AG04450 (cell line): Measurements from ENCODE around the gene SNED1. TPM values are rescaled to one million over a fixed set of nuclear protein-coding genes. Genes with fewer than 3 reads are reported as not detected.
A peak's percentile ranks its signal among the peaks of the same experiment; 100 is the strongest.

Experiments used
- CTCF ChIA-PET: fragments of 300-600, 350-600 bp; formaldehyde crosslinking; extraction: SDS; loops from one replicate; lab custom pipeline; 2022; ENCODE audit warnings: antibody characterized with exemption, inconsistent platforms; lab: Charles Lee
- POLR2A ChIA-PET: fragments of 350-600 bp; formaldehyde crosslinking; extraction: SDS; loops from one replicate; lab custom pipeline; 2021; ENCODE audit warnings: antibody characterized with exemption, inconsistent platforms; lab: Yijun Ruan, JAX
- DNase-seq: peaks from one replicate; pipeline ENCODE4 v3.0.0-alpha.2; 2011; ENCODE audit warnings: low read depth, low spot score
- H3K27ac ChIP-seq: one replicate; pipeline ENCODE4 v1.5.1; 2012; ENCODE audit warnings: low read depth, low read length, control low read depth
- H3K27me3 ChIP-seq: one replicate; pipeline ENCODE4 v1.6.0; 2012; ENCODE audit warnings: low read length; ENCODE audit not compliant: control insufficient read depth, insufficient read depth
- H3K4me3 ChIP-seq: 2 replicates; pipeline ENCODE4 v1.5.1; 2011; ENCODE audit warnings: mild to moderate bottlenecking, low read depth, low read length, control low read depth
- H3K9me3 ChIP-seq: 2 replicates; pipeline ENCODE4 v1.5.1; 2012; ENCODE audit warnings: low read length; ENCODE audit not compliant: control insufficient read depth, insufficient read depth
- polyA plus RNA-seq: library from polyadenylated mRNA; depleted of rRNA; stranded (reverse); fragments of >200 nt; gene quantifications from 2 replicates; pipeline ENCODE4 v1.2.3, GENCODE V29; 2011
- TF ChIP-seq, protein P1 (sequence below): IDR thresholded peaks from 2 replicates; pipeline ENCODE4 v1.5.1; 2011; ENCODE audit warnings: low read depth, low read length, control low read depth, inconsistent platforms

The SNED1 gene
- polyA plus RNA-seq, 1 experiment: 1.6 TPM

DNA sequence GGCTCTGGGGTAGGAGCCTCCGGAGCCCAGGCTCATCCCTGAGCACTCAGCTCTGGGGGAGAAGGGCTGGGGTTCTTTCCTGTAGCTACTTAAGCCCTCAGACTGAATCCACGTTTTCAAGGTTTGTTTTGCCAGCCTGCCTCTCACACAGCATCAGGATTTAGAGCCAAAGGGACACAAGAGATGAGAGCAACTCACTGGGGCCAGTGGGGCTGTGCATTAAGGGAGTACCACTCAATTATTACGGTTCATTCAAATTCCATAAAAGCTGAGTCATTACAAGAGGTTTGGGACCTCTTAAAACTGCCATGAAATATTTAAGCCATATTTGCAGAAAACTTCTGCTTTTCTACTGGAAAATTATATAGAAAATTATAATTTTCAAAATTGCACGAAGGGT is 17.1 kb upstream of the SNED1 start:
- no peak for DNase-seq
- CTCF ChIA-PET: interaction anchor here (0.9 to 1.2 kb wide), 2 partner anchors 9 to 66 kb away, joined by 3 read pairs; no protein-coding TSS in a partner anchor

DNA sequence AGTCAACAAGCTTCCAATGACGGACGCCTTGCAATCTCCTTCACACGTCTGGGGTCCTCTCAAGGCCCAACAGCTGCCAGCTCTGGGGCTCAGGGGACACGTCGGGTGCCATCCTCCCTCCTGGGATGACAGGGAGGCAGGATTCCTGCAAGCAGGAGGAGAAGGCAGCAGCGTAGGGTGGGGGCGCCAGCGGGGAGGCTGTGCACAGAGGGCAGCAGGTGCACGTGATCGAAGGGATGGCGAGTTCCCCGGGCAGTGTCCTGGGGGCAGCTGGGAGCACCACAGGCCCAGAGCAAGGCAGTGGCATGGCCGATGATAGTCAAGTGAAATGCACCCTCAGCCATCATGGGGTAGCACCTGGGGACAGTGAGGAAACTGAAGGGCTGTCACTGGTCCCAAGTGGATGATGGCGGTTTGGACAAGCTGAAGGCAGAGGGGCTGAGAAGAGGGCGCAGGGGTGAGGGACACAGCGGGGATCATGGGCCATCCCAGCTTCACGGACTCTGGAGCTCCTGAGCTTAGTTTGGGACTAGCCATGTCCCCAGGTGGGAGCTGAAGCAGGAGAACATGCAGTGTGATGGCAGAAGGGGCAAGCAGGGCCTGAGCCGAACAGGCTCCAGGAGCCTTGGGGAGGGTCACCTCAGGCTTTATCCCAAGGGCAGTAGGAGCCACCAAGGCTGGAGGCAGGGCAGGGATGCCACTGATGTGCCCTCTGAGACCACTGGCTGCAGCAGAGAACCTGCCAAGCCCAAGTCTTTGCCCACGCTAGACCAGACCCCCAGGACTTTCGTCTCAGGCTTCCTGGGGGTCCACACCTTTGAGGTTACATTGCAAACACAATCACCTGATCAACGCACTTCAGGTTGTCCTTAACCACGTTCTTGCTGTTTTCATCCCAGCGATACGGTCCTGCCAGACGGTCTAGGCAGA is 16.3 kb upstream of the SNED1 start:
- ChIA-PET CTCF (interaction anchor here (0.9 to 1.2 kb wide), 2 partner anchors 10 to 67 kb away, joined by 3 read pairs; no protein-coding TSS in a partner anchor), POLR2A (no interaction called here)
- Histone ChIP-seq H3K27me3 (peaks cover 9% of the 10 kb centered on the region), H3K9me3 (no peaks in the 10 kb centered on the region; the same call in 1 of the 2 replicates), H3K27ac (no peak overlapping the region), H3K4me3 (no peak overlapping the region)
- TF ChIP-seq, protein P1, sequence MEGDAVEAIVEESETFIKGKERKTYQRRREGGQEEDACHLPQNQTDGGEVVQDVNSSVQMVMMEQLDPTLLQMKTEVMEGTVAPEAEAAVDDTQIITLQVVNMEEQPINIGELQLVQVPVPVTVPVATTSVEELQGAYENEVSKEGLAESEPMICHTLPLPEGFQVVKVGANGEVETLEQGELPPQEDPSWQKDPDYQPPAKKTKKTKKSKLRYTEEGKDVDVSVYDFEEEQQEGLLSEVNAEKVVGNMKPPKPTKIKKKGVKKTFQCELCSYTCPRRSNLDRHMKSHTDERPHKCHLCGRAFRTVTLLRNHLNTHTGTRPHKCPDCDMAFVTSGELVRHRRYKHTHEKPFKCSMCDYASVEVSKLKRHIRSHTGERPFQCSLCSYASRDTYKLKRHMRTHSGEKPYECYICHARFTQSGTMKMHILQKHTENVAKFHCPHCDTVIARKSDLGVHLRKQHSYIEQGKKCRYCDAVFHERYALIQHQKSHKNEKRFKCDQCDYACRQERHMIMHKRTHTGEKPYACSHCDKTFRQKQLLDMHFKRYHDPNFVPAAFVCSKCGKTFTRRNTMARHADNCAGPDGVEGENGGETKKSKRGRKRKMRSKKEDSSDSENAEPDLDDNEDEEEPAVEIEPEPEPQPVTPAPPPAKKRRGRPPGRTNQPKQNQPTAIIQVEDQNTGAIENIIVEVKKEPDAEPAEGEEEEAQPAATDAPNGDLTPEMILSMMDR: no peak
- no peak for DNase-seq

More for the DNA sequence above, 17.1 kb upstream of the SNED1 start:
- no peak overlapping the region for H3K27ac ChIP-seq
- peaks cover 9% of the 10 kb centered on the region for H3K27me3 ChIP-seq
- POLR2A ChIA-PET: interaction anchor here (0.7 kb wide), 1 partner anchor 67 kb away, joined by 3 read pairs; no protein-coding TSS in a partner anchor
- H3K9me3 ChIP-seq: no peaks in the 10 kb centered on the region; the same call in 1 of the 2 replicates
- H3K4me3 ChIP-seq: no peak overlapping the region
- TF ChIP-seq, protein P1: no peak

DNA sequence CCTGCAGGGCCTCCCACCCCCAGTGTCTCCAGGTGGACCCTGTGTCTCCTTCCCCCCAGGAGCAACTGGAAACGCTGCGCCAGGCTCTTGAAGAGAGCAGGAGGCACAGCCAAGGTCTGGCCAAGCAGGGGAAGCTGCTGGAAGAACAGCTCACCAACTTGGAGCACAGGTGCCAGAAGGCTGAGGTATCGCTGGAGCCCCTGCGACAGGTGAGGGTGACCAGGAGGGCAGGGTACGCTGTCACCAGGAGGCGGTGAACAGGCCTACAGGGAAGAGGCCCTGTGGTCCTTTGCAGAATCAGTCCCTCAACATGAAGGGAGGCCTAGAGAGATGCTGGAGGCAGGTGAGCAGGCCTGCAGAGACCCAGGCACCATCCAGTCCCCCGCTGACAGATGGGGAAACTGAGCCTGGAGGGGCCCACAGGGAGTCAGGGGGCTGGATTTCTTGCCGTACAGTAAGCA is 15.6 kb upstream of the SNED1 start:
- CTCF ChIA-PET: interaction anchor here (0.8 to 1.4 kb wide), 2 partner anchors 9 to 11 kb away, joined by 3 to 7 read pairs; no protein-coding TSS in a partner anchor
- TF ChIP-seq, protein P1: no peak

DNA sequence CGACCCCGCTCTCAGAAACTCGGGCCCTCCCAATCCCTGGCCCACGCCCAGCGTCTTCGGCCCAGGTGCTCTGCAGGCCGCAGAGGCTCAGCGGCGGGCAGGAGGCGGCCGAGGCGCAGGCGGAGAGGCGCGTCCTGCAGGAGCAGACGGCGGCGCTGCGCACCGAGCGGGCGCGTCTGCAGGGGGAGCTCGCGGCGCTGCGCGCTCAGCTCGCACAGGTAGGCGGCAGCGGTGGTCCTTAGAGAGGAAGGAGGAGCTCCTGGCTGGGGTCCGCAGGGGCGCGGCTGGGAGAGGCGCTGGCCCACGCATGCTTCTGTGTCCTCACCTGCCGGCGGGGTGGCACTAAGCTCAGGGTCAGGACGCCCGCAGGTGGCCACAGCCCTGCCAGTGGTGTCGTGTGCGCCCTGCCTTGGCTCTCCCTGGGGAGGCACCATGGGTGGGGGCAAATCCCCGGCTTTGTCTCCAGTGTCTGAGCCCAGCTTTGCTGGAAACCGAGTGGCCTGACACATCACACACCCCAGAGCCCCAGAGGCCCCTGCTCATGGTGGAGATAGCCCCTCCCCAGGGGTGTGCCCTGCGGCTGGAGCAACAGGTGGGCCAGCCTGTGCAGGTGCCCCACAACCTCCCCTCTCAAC is 14.9 kb upstream of the SNED1 start:
- Histone ChIP-seq H3K4me3 (no peak overlapping the region), H3K27ac (no peak overlapping the region), H3K27me3 (peaks cover 9% of the 10 kb centered on the region), H3K9me3 (peaks cover 11% of the 10 kb centered on the region)
- no peak for DNase-seq
- POLR2A ChIA-PET: no interaction called here
- CTCF ChIA-PET: interaction anchor here (0.7 to 1.4 kb wide), 7 partner anchors 10 to 132 kb away, joined by 3 to 7 read pairs (median 3); partner anchors contain the start of gene SNED1
- TF ChIP-seq, protein P1: peak; percentile 39

More for the DNA sequence above, 15.6 kb upstream of the SNED1 start:
- Histone ChIP-seq H3K27ac (no peak overlapping the region), H3K27me3 (peaks cover 9% of the 10 kb centered on the region), H3K9me3 (peaks cover 5% of the 10 kb centered on the region), H3K4me3 (no peak overlapping the region)
- DNase-seq: no peak
- POLR2A ChIA-PET: no interaction called here
